Uterus (tissue), 2 donors: Measurements from ENCODE around the gene GMCL1.

Source experiments
- POLR2A ChIP-seq, 2 donors: fragments of 450-650 bp; IDR thresholded peaks; one replicate each; pipeline ENCODE4 v1.6.1; 2016; ENCODE audit warnings: antibody characterized with exemption in 2 of 2, mild to moderate bottlenecking in 1 of 2, moderate library complexity in 1 of 2
- TF ChIP-seq, protein P1 (sequence below), 4 experiments: fragments of 200-600 bp in 2 of 4; fragments of 450-650 bp in 2 of 4; sonication (generic) in 2 of 4; IDR thresholded peaks; one replicate each; pipeline ENCODE4 v1.5.1; 2016 to 2019; ENCODE audit warnings: antibody characterized with exemption in 4 of 4, mild to moderate bottlenecking in 2 of 4, moderate library complexity in 1 of 4

- no peak for TF ChIP-seq POLR2A (IDR thresholded peaks at IDR 0.05)
- TF ChIP-seq, protein P1, sequence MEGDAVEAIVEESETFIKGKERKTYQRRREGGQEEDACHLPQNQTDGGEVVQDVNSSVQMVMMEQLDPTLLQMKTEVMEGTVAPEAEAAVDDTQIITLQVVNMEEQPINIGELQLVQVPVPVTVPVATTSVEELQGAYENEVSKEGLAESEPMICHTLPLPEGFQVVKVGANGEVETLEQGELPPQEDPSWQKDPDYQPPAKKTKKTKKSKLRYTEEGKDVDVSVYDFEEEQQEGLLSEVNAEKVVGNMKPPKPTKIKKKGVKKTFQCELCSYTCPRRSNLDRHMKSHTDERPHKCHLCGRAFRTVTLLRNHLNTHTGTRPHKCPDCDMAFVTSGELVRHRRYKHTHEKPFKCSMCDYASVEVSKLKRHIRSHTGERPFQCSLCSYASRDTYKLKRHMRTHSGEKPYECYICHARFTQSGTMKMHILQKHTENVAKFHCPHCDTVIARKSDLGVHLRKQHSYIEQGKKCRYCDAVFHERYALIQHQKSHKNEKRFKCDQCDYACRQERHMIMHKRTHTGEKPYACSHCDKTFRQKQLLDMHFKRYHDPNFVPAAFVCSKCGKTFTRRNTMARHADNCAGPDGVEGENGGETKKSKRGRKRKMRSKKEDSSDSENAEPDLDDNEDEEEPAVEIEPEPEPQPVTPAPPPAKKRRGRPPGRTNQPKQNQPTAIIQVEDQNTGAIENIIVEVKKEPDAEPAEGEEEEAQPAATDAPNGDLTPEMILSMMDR (IDR thresholded peaks at IDR 0.05), result no peak
Observed at GRCh38 chr2:69918401-69918800, 88.9 kb downstream of the GMCL1 start.
